NCI-H2029 treated with DMSO at 0.1 percent for 48 hours (cell line): ENCODE data around the gene DACT3.

Experiments used
- DNase-seq: peaks from one replicate; lab custom pipeline; 2025; lab: John Stamatoyannopoulos, UW

Gene DACT3

GRCh38 chr19:46611776-46612175, 49.2 kb downstream of the DACT3 start:
- DNase-seq, result no peak

- no peak for DNase-seq
These were observed 49.9 kb downstream of the DACT3 start for GRCh38 chr19:46610851-46611770.

- no peak for DNase-seq
These were observed 50.6 kb downstream of the DACT3 start for GRCh38 chr19:46610413-46610775.

DNA sequence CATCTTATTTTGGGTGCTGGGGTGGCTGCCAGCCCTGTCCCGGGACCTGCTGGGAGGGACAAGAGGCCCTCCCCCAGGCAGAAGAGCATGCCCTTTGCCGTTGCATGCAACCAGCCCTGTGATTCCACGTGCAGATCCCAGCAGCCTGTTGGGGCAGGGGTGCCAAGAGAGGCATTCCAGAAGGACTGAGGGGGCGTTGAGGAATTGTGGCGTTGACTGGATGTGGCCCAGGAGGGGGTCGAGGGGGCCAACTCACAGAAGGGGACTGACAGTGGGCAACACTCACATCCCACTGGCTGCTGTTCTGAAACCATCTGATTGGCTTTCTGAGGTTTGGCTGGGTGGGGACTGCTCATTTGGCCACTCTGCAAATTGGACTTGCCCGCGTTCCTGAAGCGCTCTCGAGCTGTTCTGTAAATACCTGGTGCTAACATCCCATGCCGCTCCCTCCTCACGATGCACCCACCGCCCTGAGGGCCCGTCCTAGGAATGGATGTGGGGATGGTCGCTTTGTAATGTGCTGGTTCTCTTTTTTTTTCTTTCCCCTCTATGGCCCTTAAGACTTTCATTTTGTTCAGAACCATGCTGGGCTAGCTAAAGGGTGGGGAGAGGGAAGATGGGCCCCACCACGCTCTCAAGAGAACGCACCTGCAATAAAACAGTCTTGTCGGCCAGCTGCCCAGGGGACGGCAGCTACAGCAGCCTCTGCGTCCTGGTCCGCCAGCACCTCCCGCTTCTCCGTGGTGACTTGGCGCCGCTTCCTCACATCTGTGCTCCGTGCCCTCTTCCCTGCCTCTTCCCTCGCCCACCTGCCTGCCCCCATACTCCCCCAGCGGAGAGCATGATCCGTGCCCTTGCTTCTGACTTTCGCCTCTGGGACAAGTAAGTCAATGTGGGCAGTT, 51.2 kb downstream of the DACT3 start:
- no peak for DNase-seq

DNA sequence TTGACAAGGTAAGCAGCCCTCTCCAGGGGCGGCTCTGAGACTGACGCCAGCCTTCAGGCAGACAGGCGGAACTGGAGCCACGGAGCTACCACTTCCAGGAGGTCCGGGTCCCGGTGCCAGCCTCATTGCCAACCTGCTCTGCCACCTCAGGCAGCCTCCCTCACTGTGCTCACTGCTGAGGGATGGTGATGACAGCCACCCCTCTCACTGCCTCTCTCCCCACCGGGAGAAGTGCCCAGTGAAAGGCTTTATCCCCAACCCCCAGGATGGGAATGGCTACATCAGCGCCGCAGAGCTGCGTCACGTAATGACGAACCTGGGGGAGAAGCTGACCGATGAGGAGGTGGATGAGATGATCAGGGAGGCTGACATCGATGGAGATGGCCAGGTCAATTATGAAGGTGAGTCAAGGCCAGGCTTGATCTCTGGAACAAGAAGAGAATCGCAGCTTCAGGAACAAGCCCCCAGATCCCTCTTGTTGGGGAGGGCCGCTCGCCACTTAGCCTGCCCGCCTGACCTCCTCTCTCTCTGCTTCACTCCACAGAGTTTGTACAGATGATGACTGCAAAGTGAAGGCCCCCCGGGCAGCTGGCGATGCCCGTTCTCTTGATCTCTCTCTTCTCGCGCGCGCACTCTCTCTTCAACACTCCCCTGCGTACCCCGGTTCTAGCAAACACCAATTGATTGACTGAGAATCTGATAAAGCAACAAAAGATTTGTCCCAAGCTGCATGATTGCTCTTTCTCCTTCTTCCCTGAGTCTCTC, 52.2 kb downstream of the DACT3 start:
- no peak for DNase-seq

- no peak for DNase-seq
These were observed 52.8 kb downstream of the DACT3 start for GRCh38 chr19:46608178-46608577.

DNA sequence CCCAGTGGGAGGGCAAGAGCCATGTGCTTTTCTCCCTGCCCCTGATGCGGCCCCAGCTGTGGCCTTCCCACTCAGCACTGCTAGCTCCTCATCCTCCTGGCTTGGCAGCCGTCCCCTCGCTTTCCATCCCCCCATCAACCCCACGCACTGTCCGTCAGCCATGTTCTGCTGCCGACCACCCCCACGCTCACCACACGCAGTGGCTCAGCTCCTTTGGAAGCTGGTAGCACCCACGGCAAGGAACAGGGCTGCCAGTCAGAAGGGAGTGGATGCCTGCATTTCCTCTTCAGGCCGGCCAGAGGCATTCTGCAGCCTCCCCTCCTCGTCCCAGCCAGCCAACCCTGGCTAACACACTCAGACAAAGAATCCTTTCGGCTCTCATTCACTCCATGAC, 53.5 kb downstream of the DACT3 start:
- DNase-seq, result peak; percentile 14

DNA sequence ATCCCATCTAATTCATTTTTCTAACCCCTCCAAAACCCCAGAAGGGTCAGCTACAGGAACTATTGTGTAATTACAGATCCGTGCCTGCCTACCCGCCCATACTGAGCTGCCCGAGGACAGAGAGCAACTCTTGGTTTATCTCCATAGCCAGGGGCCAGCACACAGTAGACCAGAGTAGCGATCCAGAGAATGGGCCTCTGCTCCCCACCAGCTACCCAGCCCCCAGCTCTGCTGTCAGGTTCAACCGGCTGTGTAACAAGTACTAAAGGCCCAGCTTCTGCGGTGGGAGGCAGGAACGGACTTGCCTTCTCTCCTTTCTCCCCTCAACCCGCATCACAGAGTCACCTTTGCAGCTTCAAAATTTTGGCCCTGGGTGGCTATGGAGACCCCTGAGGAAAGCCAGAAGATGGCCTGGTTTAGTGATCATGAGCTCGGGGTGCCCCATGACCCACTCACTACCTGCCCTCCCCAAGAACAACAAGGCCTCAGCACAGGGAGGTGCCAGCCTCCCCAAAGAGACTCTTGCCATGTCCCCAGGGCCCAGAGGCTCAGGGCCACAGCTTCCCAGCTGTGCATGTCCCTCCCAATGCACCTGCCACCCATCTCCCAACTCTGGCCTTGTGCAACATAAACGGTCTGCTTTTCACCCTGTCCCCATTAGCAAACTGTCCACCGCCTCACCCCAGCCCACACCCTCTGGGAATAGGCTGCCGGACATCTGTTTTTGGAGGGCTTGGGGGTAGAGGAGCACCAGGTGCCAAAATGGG, 54.1 kb downstream of the DACT3 start:
- no peak for DNase-seq

- no peak for DNase-seq
These were observed 55.0 kb downstream of the DACT3 start for GRCh38 chr19:46606019-46606418.

DNA sequence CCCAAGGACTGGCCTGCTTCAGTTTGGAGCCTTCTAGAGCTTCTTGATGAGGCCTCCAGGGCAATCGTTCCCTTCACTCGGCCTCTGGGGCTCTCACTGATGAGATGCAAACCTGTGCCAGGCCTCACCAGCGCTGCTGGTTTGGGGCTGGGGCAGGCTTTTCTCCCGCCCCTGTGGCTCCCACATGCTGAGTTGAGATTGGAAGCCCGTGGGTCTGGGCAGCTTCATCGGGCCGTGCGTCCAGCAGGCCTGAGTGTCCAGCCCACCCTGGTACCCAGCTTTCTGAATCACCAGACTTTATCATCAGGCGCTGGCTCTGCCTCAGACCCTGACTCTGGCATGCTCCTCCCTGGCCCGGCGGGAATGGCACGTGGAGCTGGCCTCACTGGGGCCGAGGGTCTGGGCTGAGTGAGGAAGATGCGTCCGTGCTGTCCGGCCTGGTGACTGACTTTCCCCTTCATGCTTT, 55.6 kb downstream of the DACT3 start:
- DNase-seq, result no peak

DNA sequence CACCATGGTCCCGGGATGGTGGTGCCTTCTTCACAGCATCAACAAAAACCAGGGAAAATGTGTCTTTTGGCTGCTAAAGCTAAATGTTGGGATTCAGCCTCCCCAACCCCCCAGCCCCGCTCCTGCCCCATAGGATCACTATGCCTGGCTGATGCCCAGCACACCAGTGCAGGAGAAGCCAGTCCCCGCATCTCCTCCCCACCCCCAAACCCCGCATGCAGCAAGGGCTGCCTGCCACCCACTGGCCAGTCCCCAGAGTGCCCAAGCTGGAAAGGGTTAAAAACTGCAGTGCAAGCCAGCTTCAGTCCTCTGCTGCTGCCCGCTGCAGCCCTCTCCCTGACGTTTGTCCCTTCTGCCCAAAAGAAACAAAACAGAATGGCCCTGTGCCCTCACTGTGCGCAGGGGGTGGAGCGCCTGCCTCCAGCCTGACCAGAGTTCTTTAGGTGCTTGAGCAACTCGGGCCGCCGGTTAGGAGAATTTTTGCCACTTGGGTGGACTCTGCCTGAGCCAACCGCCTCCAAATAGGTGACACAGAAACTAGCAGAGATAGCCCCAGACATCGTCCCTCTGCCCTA, 56.1 kb downstream of the DACT3 start:
- DNase-seq, result no peak

- no peak for DNase-seq
These were observed 57.2 kb downstream of the DACT3 start for GRCh38 chr19:46603752-46604231.

GRCh38 chr19:46603195-46603637, 57.8 kb downstream of the DACT3 start:
- no peak for DNase-seq

DNA sequence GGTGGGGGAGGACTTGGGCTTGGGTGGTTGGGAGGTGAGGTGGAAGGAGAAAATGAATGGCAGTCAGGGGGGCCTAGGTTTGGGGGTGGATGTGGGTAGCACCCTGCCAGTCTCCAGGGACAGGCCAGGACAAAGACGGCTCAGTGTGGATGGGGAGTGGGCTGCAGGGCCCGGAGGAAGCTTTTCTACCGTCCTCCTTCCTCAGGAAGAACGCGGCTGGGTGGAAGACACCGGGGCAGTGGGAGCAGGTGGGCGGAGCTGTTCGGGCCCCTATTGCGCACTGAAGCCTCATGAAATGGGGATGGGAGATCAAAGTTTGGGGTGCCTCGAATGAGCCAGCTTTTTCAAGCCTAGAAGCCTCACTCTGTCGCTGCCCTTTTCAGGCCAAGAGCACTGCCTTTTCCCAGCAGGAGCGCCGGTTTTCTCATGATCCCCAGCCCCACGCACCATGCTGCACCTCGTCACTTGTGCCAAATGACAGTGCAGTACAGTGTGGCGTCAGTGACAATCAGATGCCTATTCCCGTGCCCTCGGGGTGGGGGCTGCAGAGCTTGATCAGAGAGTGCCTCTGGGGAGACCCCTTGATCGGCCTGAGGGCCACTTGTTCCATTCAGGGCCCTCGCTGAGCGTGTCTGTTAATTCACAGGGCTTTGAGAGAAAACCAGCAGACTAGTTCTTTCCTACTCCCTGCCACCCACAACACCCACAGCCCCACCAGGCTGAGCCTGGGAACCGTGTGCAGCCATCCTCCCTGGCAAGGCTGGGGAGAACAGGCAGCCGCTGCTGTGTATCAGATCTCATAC, 58.4 kb downstream of the DACT3 start:
- DNase-seq, result no peak

DNA sequence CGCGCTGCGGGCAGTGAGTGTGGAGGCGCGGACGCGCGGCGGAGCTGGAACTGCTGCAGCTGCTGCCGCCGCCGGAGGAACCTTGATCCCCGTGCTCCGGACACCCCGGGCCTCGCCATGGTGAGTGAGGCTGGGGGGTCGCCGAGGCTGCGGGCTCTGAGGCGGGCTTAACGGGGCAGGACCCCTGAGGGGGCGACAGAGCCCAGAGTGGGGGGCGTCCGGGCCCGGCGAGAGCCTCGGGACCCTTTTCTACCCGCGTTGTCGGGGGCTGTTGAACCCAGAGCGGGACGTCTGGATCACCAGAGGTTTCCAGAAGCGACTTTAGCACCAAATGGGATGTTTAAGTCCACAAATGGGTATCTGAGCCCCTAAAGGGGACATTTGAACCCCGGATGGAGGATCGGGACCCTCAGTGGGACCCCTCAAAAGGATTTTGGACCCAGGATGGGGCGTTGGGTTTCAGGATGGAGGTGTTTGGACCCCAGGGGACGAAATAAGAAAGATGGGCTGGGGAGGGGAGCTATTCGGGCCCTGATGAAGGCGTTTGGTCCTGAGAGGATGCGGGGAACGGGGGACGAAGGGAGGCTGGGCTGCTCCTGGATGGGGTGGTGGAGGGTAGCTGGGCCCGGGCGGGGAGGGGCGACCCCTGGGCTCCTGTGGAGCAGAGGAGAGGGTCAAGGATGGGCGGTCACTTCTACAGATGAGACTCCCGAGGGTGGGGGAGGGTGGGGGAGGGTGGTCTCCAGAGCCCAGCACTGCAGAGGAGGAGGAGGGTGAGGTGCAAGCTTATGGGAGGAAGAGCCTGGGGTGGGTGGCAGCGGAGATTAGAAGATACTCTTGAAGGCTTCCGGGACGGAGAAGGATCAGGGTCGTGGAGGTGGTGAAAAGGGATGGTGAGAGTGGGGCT, 59.4 kb downstream of the DACT3 start, which contains the start of gene CALM3:
CALM3 (plus strand) TSS at position 13 of the 907 bp plus-strand sequence; CDS start at position 118, 105 bp downstream.
- DNase-seq, result no peak

DNA sequence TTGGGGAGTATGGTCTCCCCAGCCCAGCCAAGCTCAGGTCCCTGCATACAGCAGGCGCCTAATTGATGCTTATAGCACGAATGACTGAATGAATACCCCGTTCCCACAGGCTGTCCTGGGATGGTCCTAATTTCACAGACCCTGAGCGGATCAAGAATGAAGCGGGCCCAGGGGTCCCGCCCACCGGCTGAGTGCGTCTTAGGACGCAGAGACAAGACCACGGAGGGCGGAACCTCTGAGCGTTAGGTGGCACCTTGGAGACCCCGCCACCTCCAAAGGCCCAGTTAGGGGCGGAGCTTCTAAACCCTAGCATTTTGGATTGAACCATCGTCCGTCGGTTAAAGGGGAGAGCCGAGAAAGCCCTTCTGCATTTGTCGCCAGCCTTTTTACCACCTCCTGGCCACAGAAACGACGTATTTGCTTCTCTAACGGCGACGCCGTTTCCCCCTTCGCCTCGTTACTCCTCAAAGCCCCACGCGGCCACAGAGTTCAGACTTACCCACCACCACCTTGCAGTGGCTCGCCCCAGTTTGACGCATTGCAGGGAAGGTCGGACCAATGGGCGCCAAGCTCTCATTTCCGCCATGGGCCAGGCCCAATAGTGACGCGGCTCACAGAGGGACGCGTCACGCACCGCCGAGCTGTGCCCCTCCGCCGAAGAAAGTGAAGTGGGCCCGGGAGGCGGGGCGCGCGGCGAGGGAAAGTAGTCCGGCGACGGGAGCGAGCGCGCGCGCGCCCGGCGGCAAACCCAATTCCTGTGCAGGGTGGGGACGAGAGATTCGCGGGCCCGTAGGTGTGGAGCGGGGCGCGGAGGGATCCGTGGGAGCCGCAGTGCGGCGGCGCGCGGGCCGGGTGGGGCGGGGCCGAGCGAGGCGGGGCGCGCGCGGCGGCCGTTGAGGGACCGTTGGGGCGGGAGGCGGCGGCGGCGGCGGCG, 60.3 kb downstream of the DACT3 start:
- DNase-seq, result peak; percentile 94

DNA sequence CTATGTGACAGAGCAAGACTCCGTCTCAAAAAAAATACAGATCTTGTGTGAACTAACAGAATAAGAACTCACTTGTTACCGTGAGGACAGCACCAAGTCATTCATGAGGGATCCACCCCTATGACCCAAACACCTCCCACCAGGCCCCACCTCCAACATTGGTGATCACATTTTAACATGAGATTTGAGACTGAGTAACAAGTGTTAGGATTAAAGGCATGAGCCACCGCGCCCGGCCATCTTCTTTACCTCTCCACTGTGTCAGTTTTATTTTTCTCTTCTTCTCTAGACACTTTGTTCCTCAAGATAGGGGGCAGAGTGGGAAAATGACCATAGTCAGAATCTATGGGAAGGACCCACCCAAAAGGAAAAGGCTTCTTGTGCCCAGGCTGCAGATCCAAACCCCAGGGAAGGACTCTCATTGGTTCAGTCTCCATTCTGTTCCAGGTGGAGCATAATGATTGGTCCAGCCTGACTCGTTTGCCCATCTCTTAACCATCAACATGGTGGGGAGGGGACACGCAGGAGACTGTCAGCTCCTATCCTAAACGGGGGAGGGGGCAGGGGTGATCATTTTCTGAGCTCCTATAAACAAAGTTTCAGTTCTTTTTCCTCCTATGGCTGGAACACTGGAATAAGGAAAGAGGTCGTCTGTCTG, 61.1 kb downstream of the DACT3 start:
- DNase-seq, result no peak
